Dermis microvascular lymphatic vessel endothelial cell (primary cell): ENCODE results near the gene C5orf52. TPM values are rescaled to one million over a fixed set of nuclear protein-coding genes. Genes with fewer than 3 reads are reported as not detected.
"Not testable (repeated sequence)": the region's sequence is repeated elsewhere in the genome, so short reads cannot be mapped to it uniquely, and the experiment has no call there.

Source experiments
- DNase-seq, 2 donors: peaks; one replicate each; pipeline versions ENCODE4 v3.0.0 to v3.0.0-alpha.2; 2010; ENCODE audit warnings: low read depth in 2 of 2
- total RNA-seq: library from RNA; depleted of rRNA; stranded (reverse); fragments of >200 nt; gene quantifications from 2 replicates; pipeline ENCODE4 v1.2.1, GENCODE V29; 2014

Gene C5orf52
- total RNA-seq, 1 donor from 2014 or later = not detected

DNA sequence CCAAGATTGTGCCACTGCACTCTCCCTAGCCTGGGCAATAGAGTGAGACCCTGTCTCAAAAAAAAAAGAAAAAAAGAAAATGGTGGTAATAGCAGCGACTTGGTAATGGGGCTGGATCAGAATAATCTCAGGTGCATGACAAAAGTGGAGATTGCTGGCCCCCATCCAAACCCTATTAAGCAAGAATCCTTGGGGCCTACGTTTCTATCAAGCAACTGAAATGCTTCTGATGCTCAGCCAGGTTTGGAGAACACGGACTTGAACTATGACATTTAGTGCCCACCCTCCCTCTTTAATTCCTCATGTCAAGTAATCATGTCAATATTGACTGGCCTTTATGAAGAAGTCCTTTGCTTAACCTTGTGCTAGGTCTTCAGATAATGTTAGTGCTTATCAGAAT is 6.6 kb downstream of the C5orf52 start:
- DNase-seq = no peak

- DNase-seq = no peak
Observed at GRCh38 chr5:157679801-157680200, 8.5 kb downstream of the C5orf52 start.

- DNase-seq = no peak
Observed at GRCh38 chr5:157680239-157680638, 8.9 kb downstream of the C5orf52 start.

GRCh38 chr5:157681048-157681447 is 9.7 kb downstream of the C5orf52 start:
- DNase-seq = no peak

GRCh38 chr5:157682257-157682656 is 10.9 kb downstream of the C5orf52 start:
- no peak for DNase-seq

GRCh38 chr5:157686276-157687197 is 15.2 kb downstream of the C5orf52 start:
- DNase-seq = not testable (repeated sequence)

GRCh38 chr5:157687198-157687554 is 15.8 kb downstream of the C5orf52 start:
- DNase-seq = no peak

DNA sequence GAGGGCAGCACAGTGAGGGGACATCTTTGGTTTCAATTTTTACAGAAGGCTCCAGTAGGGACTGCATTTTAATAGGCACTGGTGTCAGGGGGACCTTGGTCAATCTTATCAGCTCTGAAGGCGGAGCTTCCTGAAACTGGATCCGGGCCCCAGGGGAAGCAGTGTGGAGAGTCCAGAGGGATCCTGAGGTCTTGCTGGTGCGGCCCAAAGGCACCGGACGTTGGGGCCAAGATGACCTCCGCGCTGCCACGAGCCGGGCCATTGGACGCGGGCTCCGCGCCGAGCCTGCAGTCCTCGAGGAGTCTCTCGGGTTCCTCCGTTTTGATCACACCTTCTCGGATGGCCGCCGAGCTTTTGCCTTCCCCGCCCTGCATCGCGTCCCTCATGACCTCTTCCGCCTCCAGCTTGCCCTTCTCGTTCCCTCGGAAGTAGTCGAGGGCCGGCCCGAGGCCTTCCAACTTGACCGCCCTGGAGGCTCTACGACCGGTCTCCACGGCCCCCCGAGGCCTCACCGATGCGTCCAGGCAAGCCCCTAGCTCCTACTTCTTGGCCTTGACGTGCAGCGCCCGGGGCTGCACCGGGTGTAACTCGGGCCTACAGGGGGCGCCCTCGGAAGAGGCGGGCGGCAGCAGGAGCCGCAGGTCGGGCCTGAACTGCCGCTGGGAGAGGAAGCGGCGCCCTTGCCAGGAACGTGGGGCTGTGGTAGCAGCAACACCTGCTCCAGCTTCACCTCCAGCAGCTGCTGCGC is 18.8 kb downstream of the C5orf52 start:
- DNase-seq = no peak

GRCh38 chr5:157690690-157691433 is 19.5 kb downstream of the C5orf52 start:
- DNase-seq = no peak

- DNase-seq = not testable (repeated sequence)
Observed at GRCh38 chr5:157693816-157694215, 22.5 kb downstream of the C5orf52 start.

DNA sequence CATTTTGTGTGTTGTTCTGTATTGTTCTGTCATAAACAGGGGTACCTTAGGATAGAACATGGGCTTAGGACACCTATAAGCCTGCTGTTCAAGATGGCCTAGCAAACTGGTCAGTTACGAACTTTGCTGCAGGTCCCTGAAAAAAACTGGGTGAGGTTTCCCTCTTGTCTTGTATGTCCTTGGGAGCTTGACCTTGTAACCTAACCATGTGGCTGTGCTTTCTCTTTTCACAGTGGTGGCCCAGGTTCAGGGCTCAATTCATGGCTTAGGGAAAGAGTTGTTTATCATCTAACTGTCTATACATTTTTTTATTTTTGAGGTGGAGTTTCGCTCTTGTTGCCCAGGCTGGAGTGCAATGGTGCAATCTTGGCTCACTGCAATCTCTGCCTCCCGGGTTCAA is 24.8 kb downstream of the C5orf52 start:
- not testable (repeated sequence) for DNase-seq

DNA sequence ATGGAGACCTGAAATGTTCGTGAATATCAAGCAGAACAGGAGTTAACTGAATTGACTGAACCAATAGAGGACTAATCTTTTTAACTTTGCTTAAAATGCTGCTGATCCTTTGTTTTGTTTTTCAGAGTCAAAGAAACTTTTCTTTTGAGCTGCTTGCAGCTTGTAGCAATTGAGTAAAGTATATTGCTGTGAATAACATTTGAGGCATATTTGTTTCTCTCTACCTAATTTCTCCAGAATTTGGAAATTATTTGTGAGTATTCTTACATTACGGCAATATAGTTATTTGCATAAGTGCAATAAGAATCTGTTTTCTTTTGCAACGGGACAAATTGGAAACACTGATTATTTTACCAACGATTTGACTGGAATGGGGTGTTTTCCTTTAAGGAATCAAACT is 27.3 kb downstream of the C5orf52 start:
- DNase-seq = not testable (repeated sequence)

- DNase-seq = no peak
Observed at GRCh38 chr5:157703736-157704135, 32.4 kb downstream of the C5orf52 start.

DNA sequence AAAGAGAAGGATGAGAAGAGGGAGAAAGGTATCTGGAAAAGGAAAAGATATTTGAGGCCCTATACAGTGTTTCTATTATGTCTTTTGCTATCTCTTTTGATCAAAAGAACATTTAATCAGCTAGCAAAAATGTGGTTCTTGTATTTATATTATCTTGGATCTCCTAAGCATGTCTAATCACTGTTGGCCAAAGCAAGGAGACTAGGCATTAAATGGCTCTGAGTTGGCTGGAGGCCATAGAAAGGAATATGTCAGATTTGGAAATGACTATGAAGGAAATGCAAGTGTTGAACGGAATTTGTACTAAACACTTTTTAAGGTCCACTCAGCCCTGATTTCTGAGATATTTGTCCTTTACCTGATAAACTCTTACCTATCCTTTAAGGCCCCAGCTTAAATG is 37.5 kb downstream of the C5orf52 start:
- no peak for DNase-seq

- DNase-seq = no peak
Observed at GRCh38 chr5:157709346-157709745, 38.0 kb downstream of the C5orf52 start.

DNA sequence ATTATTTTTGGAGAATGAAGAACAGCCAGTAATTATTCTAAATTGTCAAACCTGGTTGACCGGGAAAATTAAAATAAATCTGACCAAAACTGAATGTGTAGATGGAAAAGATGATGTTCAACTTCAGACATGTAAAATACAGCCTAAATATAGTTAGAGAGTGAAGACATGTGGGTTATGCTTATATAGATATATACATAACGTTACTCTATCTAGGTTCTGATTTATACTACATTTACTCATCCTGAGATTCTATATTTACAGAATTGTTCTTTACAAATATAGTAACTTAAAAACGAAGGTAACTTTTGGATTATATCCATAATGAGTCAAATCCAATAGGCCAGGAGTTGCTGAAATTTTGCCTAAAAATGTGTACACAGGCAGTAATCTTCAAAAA is 39.1 kb downstream of the C5orf52 start:
- no peak for DNase-seq

DNA sequence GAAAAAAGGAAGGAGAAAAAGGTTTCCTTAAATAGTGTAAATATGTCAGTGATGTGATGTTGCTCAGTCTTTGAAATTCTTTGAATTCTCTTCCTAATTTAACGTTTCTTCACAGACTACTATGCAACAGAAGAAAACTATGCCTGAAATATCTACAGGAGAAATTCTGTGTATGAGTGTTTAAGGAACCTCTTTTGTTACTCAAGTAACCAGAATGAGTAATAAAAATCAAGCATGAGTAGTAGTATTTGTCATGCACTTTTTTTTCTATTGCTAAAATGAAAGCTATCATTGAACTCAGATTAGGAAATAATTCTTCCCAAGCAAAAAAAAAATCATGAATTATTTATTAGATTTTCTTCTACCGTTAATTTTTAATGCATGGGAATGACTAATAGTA is 39.5 kb downstream of the C5orf52 start:
- DNase-seq = no peak

DNA sequence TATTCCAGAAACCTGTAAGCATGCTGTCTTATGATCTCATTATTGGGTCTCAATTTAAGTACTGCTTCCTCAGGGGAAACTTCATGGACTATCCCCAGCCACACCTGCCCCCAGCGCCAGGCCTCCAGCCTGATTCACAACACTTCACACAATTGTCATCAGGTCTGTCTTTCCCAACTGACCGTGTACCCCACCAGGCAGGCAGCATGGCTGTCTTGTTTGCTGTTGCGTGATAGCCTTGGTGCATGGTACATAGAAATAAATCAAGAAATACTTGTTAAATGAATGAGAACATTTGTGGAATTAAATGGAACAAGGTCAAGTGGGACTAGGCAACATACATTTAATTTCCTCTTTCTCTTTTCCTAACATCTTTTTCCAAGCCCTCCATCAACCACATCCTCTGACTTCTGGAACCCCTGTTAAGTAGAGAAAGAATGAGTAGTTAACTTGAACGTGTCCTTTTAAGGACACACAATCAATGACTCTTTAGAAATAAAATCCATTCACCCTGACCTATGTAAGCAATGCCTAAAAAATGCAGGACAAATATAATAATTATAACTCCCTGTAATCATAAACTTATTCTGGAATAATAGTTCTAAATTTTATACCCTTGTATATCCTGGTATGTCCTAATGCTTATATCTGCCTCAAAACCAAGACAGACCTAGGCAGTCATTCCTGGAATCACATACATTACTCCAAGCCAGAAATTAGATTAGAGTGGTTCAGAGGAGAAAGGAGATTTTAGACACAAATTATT is 42.7 kb downstream of the C5orf52 start:
- DNase-seq = no peak

GRCh38 chr5:157714596-157714864 is 43.2 kb downstream of the C5orf52 start:
- no peak for DNase-seq

DNA sequence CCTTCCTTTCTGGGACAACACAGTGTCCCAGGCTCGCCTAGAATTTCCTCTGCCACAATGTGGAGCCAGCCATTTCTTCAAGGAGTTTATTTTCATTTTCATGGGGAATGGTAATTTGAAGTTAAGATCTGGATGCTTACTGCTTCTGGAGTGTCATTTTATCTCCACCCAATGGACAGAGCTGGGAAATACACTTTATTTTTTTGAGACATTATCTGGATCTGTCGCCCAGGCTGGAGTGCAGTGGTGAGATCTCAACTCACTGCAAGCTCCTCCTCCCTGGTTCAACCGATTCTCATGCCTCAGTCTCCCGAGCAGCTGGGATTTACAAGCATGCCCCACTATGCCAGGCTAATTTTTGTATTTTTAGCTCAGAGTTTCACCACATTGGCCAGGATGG is 47.2 kb downstream of the C5orf52 start:
- peak; percentile 32 to 70 for DNase-seq

- DNase-seq = no peak
Observed at GRCh38 chr5:157719245-157719644, 47.9 kb downstream of the C5orf52 start.

DNA sequence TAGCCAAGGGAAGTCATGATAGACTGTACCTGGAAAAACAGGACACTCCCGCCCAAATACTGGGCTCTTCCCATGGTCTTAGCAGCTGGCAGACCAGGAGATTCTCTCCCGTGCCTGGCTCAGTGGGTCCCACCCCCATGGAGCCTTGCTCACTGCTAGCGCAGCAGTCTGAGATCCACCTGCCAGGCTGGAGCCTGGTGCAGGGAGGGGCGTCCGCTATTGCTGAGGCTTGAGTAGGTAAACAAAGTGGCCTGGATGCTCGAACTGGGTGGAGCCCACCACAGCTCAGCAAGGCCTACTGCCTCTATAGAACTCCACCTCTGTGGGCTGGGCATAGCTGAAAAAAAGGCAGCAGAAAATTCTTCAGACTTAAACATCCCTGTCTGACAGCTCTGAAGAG is 49.8 kb downstream of the C5orf52 start:
- no peak for DNase-seq
